Progenitor cell of endocrine pancreas (in vitro differentiated cells): ENCODE data around the gene PDS5B. TPM values are rescaled to one million over a fixed set of nuclear protein-coding genes. Genes with fewer than 3 reads are reported as not detected.
A peak's percentile ranks its signal among the peaks of the same experiment; 100 is the strongest.
"Not testable (repeated sequence)": the region's sequence is repeated elsewhere in the genome, so short reads cannot be mapped to it uniquely, and the experiment has no call there.

Source experiments
- DNase-seq: peaks from one replicate; pipeline ENCODE4 v3.0.0; 2021; ENCODE audit warnings: low spot score; ENCODE audit not compliant: unreplicated experiment
- H3K27ac Mint-ChIP-seq: 2 replicates; pipeline ENCODE4 v1.8.0; 2021; ENCODE audit warnings: mild to moderate bottlenecking, moderate library complexity, mixed read lengths
- H3K27me3 Mint-ChIP-seq: 2 replicates; pipeline ENCODE4 v1.8.0; 2021; ENCODE audit warnings: mixed read lengths
- H3K36me3 Mint-ChIP-seq: 2 replicates; pipeline ENCODE4 v1.8.0; 2022; ENCODE audit warnings: mixed read lengths; ENCODE audit not compliant: insufficient read depth
- H3K4me1 Mint-ChIP-seq: 2 replicates; pipeline ENCODE4 v1.8.0; 2021; ENCODE audit warnings: low read depth, mixed read lengths
- H3K4me3 Mint-ChIP-seq: 2 replicates; pipeline ENCODE4 v1.8.0; 2021; ENCODE audit warnings: low read depth, mild to moderate bottlenecking, moderate library complexity, mixed read lengths
- H3K9me3 Mint-ChIP-seq: 2 replicates; pipeline ENCODE4 v1.8.0; 2021; ENCODE audit warnings: low read depth, mixed read lengths
- total RNA-seq: library from RNA; stranded (reverse); gene quantifications from 2 replicates; pipeline ENCODE4 v1.2.1, GENCODE V29; 2021
- TF ChIP-seq, protein P1 (sequence below): fragments of 200-600 bp; sonication (generic); IDR thresholded peaks from one replicate; pipeline ENCODE4 v1.5.0; 2021; ENCODE audit warnings: antibody characterized with exemption, mild to moderate bottlenecking; ENCODE audit not compliant: unreplicated experiment

Gene PDS5B
- total RNA-seq, 1 donor from 2014 or later, result 64.4 TPM

- TF ChIP-seq, protein P1, sequence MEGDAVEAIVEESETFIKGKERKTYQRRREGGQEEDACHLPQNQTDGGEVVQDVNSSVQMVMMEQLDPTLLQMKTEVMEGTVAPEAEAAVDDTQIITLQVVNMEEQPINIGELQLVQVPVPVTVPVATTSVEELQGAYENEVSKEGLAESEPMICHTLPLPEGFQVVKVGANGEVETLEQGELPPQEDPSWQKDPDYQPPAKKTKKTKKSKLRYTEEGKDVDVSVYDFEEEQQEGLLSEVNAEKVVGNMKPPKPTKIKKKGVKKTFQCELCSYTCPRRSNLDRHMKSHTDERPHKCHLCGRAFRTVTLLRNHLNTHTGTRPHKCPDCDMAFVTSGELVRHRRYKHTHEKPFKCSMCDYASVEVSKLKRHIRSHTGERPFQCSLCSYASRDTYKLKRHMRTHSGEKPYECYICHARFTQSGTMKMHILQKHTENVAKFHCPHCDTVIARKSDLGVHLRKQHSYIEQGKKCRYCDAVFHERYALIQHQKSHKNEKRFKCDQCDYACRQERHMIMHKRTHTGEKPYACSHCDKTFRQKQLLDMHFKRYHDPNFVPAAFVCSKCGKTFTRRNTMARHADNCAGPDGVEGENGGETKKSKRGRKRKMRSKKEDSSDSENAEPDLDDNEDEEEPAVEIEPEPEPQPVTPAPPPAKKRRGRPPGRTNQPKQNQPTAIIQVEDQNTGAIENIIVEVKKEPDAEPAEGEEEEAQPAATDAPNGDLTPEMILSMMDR, result no peak
- peaks cover 5% of the 10 kb centered on the region for H3K9me3 Mint-ChIP-seq
- DNase-seq, result no peak
- no peak overlapping the region for H3K4me3 Mint-ChIP-seq
- no peaks in the 10 kb centered on the region for H3K36me3 Mint-ChIP-seq
- no peaks in the 10 kb centered on the region for H3K4me1 Mint-ChIP-seq
- H3K27me3 Mint-ChIP-seq, result no peaks in the 10 kb centered on the region
- no peak overlapping the region for H3K27ac Mint-ChIP-seq
Measured at GRCh38 chr13:32555613-32556012, 30.6 kb upstream of the PDS5B start.

DNA sequence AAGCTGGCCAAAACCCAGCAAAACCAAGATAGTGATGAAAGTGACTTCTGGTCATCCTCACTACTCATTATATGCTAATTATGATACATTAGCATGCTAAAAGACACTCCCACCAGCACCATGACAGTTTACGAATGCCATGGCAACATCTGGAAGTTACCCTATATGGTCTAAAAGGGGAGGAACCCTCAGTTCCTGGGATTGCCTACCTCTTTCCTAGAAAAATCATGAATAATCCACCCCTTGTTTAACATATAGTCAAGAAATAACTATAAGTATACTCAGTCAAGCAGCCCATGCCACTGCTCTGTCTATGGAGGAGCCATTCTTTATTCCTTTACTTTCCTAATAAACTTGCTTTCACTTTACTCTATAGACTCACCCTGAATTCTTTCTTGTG, 25.4 kb upstream of the PDS5B start:
- not testable (repeated sequence) for H3K27me3 Mint-ChIP-seq, H3K36me3 Mint-ChIP-seq, H3K4me3 Mint-ChIP-seq, DNase-seq, H3K27ac Mint-ChIP-seq, H3K4me1 Mint-ChIP-seq
- peaks cover 14% of the 10 kb centered on the region for H3K9me3 Mint-ChIP-seq

- not testable (repeated sequence) for H3K27me3 Mint-ChIP-seq, H3K27ac Mint-ChIP-seq, H3K36me3 Mint-ChIP-seq, H3K4me3 Mint-ChIP-seq, DNase-seq, H3K4me1 Mint-ChIP-seq
- peaks cover 15% of the 10 kb centered on the region for H3K9me3 Mint-ChIP-seq
Measured at GRCh38 chr13:32575687-32576086, 10.6 kb upstream of the PDS5B start.

DNA sequence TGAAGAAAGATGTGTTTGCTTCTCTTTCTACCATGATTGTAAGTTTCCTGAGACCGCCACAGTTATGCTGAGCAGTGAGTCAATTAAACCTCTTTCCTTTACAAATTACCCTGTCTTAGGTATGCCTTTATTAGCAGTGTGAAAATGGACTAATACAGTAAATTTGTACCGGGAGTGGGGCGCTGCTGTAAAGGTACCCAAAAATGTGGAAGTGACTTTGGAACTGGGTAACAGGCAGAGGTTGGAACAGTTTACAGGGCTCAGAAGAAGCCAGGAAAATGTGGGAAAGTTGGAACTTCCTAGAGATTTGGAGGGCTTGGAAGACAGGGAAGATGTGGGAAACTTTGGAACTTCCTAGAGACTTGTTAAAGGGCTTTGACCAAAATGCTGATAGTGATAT, 9.2 kb upstream of the PDS5B start:
- DNase-seq, result no peak
- Mint-ChIP-seq H3K9me3 (peaks cover 15% of the 10 kb centered on the region), H3K4me1 (no peaks in the 10 kb centered on the region), H3K36me3 (peaks cover 3% of the 10 kb centered on the region), H3K4me3 (no peak overlapping the region), H3K27me3 (no peaks in the 10 kb centered on the region), H3K27ac (no peak overlapping the region)
- TF ChIP-seq, protein P1, result no peak

GRCh38 chr13:32581177-32581786, 5.0 kb upstream of the PDS5B start:
- peaks cover 3% of the 10 kb centered on the region for H3K36me3 Mint-ChIP-seq
- no peak overlapping the region for H3K27ac Mint-ChIP-seq
- no peak overlapping the region for H3K4me3 Mint-ChIP-seq
- H3K4me1 Mint-ChIP-seq, result peaks cover 3% of the 10 kb centered on the region
- TF ChIP-seq, protein P1, result peak; percentile 60
- H3K27me3 Mint-ChIP-seq, result peaks cover 13% of the 10 kb centered on the region
- no peak for DNase-seq
- peaks cover 15% of the 10 kb centered on the region for H3K9me3 Mint-ChIP-seq

GRCh38 chr13:32582281-32582680, 4.0 kb upstream of the PDS5B start:
- Mint-ChIP-seq H3K4me1 (peaks cover 3% of the 10 kb centered on the region), H3K27me3 (peaks cover 13% of the 10 kb centered on the region), H3K4me3 (no peak overlapping the region), H3K9me3 (peaks cover 8% of the 10 kb centered on the region), H3K27ac (no peak overlapping the region), H3K36me3 (peaks cover under 1% of the 10 kb centered on the region)
- TF ChIP-seq, protein P1, result no peak
- DNase-seq, result no peak
